ENCODE results near the gene NOXA1. TPM values are rescaled to one million over a fixed set of nuclear protein-coding genes. Genes with fewer than 3 reads are reported as not detected.

Gene NOXA1
- total and polyA plus RNA-seq, 2 of the 8 experiments (the other 6 are each of a cell fraction or from before 2014, with no cell fraction given): 0.34 to 0.91 TPM

GRCh38 chr9:137412431-137412830, 10.8 kb upstream of the NOXA1 start:
- DNase-seq (ENCODE audit: low read depth in 1 of 2, low spot score in 2 of 2): peak in 1 of 2 experiments; percentile 43
- peaks cover 0 to 3% of the 10 kb centered on the region in 2 experiments for H4K20me1 ChIP-seq (replicated peaks in 1 of 2; ENCODE audit: control insufficient read depth in 1 of 2, insufficient read depth in 2 of 2, low read length in 2 of 2)
- H3K4ac ChIP-seq (replicated peaks; ENCODE audit: insufficient read length, low read depth, low read length): no peak overlapping the region
- no peak overlapping the region for H3K4me2 ChIP-seq (ENCODE audit: insufficient read depth in 1 of 2, low read depth in 2 of 2, low read length in 2 of 2)
- no peak overlapping the region for H3K14ac ChIP-seq (ENCODE audit: insufficient read length)
- H2BK20ac ChIP-seq (ENCODE audit: low read length): no peak overlapping the region
- H4K5ac ChIP-seq (ENCODE audit: insufficient read length, low read depth, low read length): no peak overlapping the region
- no peaks in the 10 kb centered on the region for H3K27me3 ChIP-seq (replicated peaks in 1 of 4; ENCODE audit: control insufficient read depth in 3 of 4, extremely low read depth in 1 of 4, insufficient read depth in 3 of 4, low read length in 3 of 4)
- no peak overlapping the region for H3K4me3 ChIP-seq (ENCODE audit: extremely low read depth in 1 of 4, insufficient read depth in 2 of 4, low read depth in 3 of 4, low read length in 4 of 4)
- H2AFZ ChIP-seq (ENCODE audit: low read length): no peak overlapping the region
- no peak overlapping the region for H2BK5ac ChIP-seq (ENCODE audit: low read depth, low read length)
- H4K91ac ChIP-seq (replicated peaks; ENCODE audit: insufficient read length, low read length): no peak overlapping the region
- no peak overlapping the region for H3K18ac ChIP-seq (ENCODE audit: extremely low read depth, low read length)
- FAIRE-seq: no peak
- POLR2A ChIA-PET (ENCODE audit: partially characterized antibody): interaction anchor here (0.9 to 1.8 kb wide), 4 partner anchors 10 to 253 kb away, joined by 3 to 10 read pairs (median 4); partner anchors contain the start of genes EXD3, NOXA1 and TUBB4B
- H3K36me3 ChIP-seq (ENCODE audit: control insufficient read depth in 2 of 4, insufficient read depth in 4 of 4, low read length in 3 of 4): no peaks in the 10 kb centered on the region
- no peak overlapping the region for H3K27ac ChIP-seq (ENCODE audit: low read depth, low read length)
- H2BK12ac ChIP-seq (ENCODE audit: low read depth, low read length): no peak overlapping the region
- H3K23ac ChIP-seq (ENCODE audit: insufficient read length): no peak overlapping the region
- no peak overlapping the region for H2BK15ac ChIP-seq (ENCODE audit: low read length)
- no peak overlapping the region for H2BK120ac ChIP-seq (replicated peaks; ENCODE audit: low read depth, low read length)
- no peaks in the 10 kb centered on the region for H3K79me2 ChIP-seq (ENCODE audit: control insufficient read depth in 1 of 2, insufficient read depth in 2 of 2, low read length in 2 of 2)
- no peak overlapping the region for H3K9ac ChIP-seq (replicated peaks in 1 of 4; ENCODE audit: extremely low read depth in 1 of 4, low read depth in 3 of 4, low read length in 3 of 4)
- no peaks in the 10 kb centered on the region for H3K9me3 ChIP-seq (ENCODE audit: insufficient read depth in 2 of 2, low read depth in 1 of 2, low read length in 1 of 2)
- H3K23me2 ChIP-seq (ENCODE audit: low read depth, low read length): no peaks in the 10 kb centered on the region; the same call in 1 of the 2 replicates
- CTCF ChIA-PET (ENCODE audit: partially characterized antibody): interaction anchor here (0.9 to 1.7 kb wide), 3 partner anchors 11 to 115 kb away, joined by 3 to 8 read pairs (median 3); partner anchors contain the start of genes EXD3 and NOXA1
- H3K79me1 ChIP-seq (ENCODE audit: low read depth, low read length): peaks cover 9% of the 10 kb centered on the region
- WGBS, 2 experiments (ENCODE audit: extremely low coverage in 1 of 2, insufficient coverage in 1 of 2, insufficient read length in 1 of 2, insufficient replicate concordance in 2 of 2, low coverage in 1 of 2, low lambda C conversion rate in 2 of 2, missing lambda C conversion rate in 1 of 2): 90% methylated on average over 10 of the region's 10 CpGs; no CpG with 5 or more reads in 1 of the 2 experiments
- H2AK5ac ChIP-seq (ENCODE audit: low read depth, low read length): 0 out of 2 replicates have a peak overlapping the region, but pooled peaks have one; percentile 65
- no peak overlapping the region for H4K8ac ChIP-seq (ENCODE audit: extremely low read depth, insufficient read depth, low read length)
- no peak overlapping the region for H3K56ac ChIP-seq (replicated peaks; ENCODE audit: insufficient read length, low read depth, low read length)
- peaks cover 0 to 5% (median 0%) of the 10 kb centered on the region in 4 experiments; a peak in 5 of 7 replicates for H3K4me1 ChIP-seq (replicated peaks in 1 of 4; ENCODE audit: control insufficient read depth in 3 of 4, insufficient read depth in 4 of 4, low read length in 3 of 4)
- TF ChIP-seq PHF8 (conservative IDR thresholded peaks at IDR 0.05; ENCODE audit: low read depth, low read length) (no peak), SRF (IDR thresholded peaks at IDR 0.05; ENCODE audit: low read depth, low read length) (no peak), GTF2F1 (IDR thresholded peaks at IDR 0.05; ENCODE audit: borderline replicate concordance, low read depth, low read length) (no peak), EP300 (IDR thresholded peaks at IDR 0.05; ENCODE audit: borderline replicate concordance in 1 of 2, low read depth in 2 of 2, low read length in 2 of 2) (no peak), GABPA (IDR thresholded peaks at IDR 0.05; ENCODE audit: borderline replicate concordance, insufficient read depth, low read length) (no peak), TCF12 (IDR thresholded peaks at IDR 0.05; ENCODE audit: low read depth, low read length) (no peak), ATF3 (IDR thresholded peaks at IDR 0.05; ENCODE audit: insufficient read depth, low read depth, low read length) (no peak), RNF2 (IDR thresholded peaks at IDR 0.05; ENCODE audit: borderline replicate concordance, low read depth, low read length, missing control alignments, poor library complexity, severe bottlenecking) (no peak), CBX8 (IDR thresholded peaks at IDR 0.05; ENCODE audit: borderline replicate concordance, low read depth, low read length) (no peak), ATF2 (IDR thresholded peaks at IDR 0.05; ENCODE audit: low read length) (no peak)
